ENCODE results near the gene MYL12A. TPM values are rescaled to one million over a fixed set of nuclear protein-coding genes. Genes with fewer than 3 reads are reported as not detected.

MYL12A gene
- total and polyA plus RNA-seq, 2 of the 13 experiments (the other 11 are each of a cell fraction or from before 2014, with no cell fraction given) = 261 to 277 TPM

GRCh38 chr18:3248658-3249359 is 1.2 kb downstream of the MYL12A start (continued):
- TF ChIP-seq KLF13 (CRISPR knock-in tag; IDR thresholded peaks at IDR 0.05) (no peak), ZBTB26 (CRISPR knock-in tag; IDR thresholded peaks at IDR 0.05; ENCODE audit: borderline replicate concordance) (no peak), HNRNPK (IDR thresholded peaks at IDR 0.05; ENCODE audit: low read depth, low read length, poor library complexity, severe bottlenecking) (no peak), ZNF605 (CRISPR knock-in tag; IDR thresholded peaks at IDR 0.05) (no peak), ZNF749 (CRISPR knock-in tag; IDR thresholded peaks at IDR 0.05; ENCODE audit: borderline replicate concordance) (no peak), ZNF263 (CRISPR knock-in tag; IDR thresholded peaks at IDR 0.05) (no peak), ZNF432 (CRISPR knock-in tag; IDR thresholded peaks at IDR 0.05; ENCODE audit: borderline replicate concordance) (no peak), KMT2A (CRISPR knock-in tag; IDR thresholded peaks at IDR 0.05) (no peak), RBM22 (optimal IDR thresholded peaks at IDR 0.05; ENCODE audit: low read length) (no peak), SIX4 (CRISPR knock-in tag; IDR thresholded peaks at IDR 0.05) (no peak), ZNF850 (CRISPR knock-in tag; conservative IDR thresholded peaks at IDR 0.05) (no peak), ZNF883 (CRISPR knock-in tag; IDR thresholded peaks at IDR 0.05; ENCODE audit: not compliant biosample characterization) (no peak), ZFP36L1 (CRISPR knock-in tag; IDR thresholded peaks at IDR 0.05) (no peak), U2AF1 (optimal IDR thresholded peaks at IDR 0.05; ENCODE audit: low read depth, low read length) (no peak), ZNF777 (CRISPR knock-in tag; IDR thresholded peaks at IDR 0.05) (no peak), REST (IDR thresholded peaks at IDR 0.05; ENCODE audit: borderline replicate concordance in 1 of 2, low read depth in 1 of 2, low read length in 2 of 2) (0 out of 4 replicates have a peak, but pooled peaks of 1 of the 2 experiments have one; percentile 10), ZNF569 (CRISPR knock-in tag; IDR thresholded peaks at IDR 0.05; ENCODE audit: borderline replicate concordance) (no peak), ZNF775 (CRISPR knock-in tag; IDR thresholded peaks at IDR 0.05; ENCODE audit: borderline replicate concordance) (no peak)
- TF ChIP-seq, protein P1, sequence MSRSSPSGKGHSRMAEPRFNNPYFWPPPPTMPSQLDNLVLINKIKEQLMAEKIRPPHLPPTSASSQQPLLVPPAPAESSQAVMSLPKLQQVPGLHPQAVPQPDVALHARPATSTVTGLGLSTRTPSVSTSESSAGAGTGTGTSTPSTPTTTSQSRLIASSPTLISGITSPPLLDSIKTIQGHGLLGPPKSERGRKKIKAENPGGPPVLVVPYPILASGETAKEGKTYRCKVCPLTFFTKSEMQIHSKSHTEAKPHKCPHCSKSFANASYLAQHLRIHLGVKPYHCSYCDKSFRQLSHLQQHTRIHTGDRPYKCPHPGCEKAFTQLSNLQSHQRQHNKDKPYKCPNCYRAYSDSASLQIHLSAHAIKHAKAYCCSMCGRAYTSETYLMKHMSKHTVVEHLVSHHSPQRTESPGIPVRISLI (CRISPR knock-in tag; IDR thresholded peaks at IDR 0.05; ENCODE audit: borderline replicate concordance) = no peak
- TF ChIP-seq, protein P2, sequence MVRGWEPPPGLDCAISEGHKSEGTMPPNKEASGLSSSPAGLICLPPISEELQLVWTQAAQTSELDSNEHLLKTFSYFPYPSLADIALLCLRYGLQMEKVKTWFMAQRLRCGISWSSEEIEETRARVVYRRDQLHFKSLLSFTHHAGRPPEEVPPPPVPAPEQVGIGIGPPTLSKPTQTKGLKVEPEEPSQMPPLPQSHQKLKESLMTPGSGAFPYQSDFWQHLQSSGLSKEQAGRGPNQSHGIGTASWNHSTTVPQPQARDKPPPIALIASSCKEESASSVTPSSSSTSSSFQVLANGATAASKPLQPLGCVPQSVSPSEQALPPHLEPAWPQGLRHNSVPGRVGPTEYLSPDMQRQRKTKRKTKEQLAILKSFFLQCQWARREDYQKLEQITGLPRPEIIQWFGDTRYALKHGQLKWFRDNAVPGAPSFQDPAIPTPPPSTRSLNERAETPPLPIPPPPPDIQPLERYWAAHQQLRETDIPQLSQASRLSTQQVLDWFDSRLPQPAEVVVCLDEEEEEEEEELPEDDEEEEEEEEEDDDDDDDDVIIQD (CRISPR knock-in tag; IDR thresholded peaks at IDR 0.05; ENCODE audit: low read depth) = 0 out of 2 replicates have a peak, but pooled peaks have one; percentile 11
- TF ChIP-seq, protein P3, sequence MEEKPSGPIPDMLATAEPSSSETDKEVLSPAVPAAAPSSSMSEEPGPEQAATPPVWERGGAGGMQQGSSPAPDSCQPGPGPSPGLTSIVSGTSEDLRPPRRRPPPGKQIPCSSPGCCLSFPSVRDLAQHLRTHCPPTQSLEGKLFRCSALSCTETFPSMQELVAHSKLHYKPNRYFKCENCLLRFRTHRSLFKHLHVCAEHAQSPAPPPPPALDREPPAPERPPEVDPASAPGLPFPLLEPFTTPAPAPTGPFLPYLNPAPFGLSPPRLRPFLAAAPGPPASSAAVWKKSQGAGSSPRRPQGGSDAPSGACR (CRISPR knock-in tag; IDR thresholded peaks at IDR 0.05) = no peak
